LNCaP clone FGC (cell line): Measurements from ENCODE around the gene DOCK3.

Source experiments
- DNase-seq: peaks from one replicate; pipeline ENCODE4 v3.0.0-alpha.2; 2011; ENCODE audit warnings: low read depth
- H3K4me3 ChIP-seq: 2 replicates; pipeline ENCODE4 v1.5.1; 2011; ENCODE audit warnings: mild to moderate bottlenecking, low read depth, low read length, control low read depth
- CTCF ChIP-seq: IDR thresholded peaks from 2 replicates; pipeline ENCODE4 v1.5.1; 2012; ENCODE audit warnings: mild to moderate bottlenecking; ENCODE audit not compliant: control insufficient read depth, insufficient read depth; ENCODE audit errors: extremely low read depth

DOCK3 gene

GRCh38 chr3:51378726-51379125, 704.0 kb downstream of the DOCK3 start:
- H3K4me3 ChIP-seq: no peak overlapping the region
- no peak for TF ChIP-seq CTCF
- DNase-seq: no peak

- no peak for DNase-seq
- no peak for TF ChIP-seq CTCF
- H3K4me3 ChIP-seq: no peak overlapping the region
These were observed 704.6 kb downstream of the DOCK3 start for GRCh38 chr3:51379301-51379700.

- TF ChIP-seq CTCF: no peak
- no peak overlapping the region for H3K4me3 ChIP-seq
- DNase-seq: no peak
These were observed 705.2 kb downstream of the DOCK3 start for GRCh38 chr3:51379746-51380455.

GRCh38 chr3:51380601-51381332, 706.0 kb downstream of the DOCK3 start:
- TF ChIP-seq CTCF: no peak
- no peak for DNase-seq
- no peak overlapping the region for H3K4me3 ChIP-seq

GRCh38 chr3:51381333-51381705, 706.6 kb downstream of the DOCK3 start:
- H3K4me3 ChIP-seq: no peak overlapping the region
- TF ChIP-seq CTCF: no peak
- no peak for DNase-seq

GRCh38 chr3:51382076-51382745, 707.5 kb downstream of the DOCK3 start:
- H3K4me3 ChIP-seq: no peak overlapping the region
- no peak for DNase-seq
- no peak for TF ChIP-seq CTCF
